ENCODE measurements around the gene SIGLEC15. TPM values are rescaled to one million over a fixed set of nuclear protein-coding genes. Genes with fewer than 3 reads are reported as not detected.
"Not testable (repeated sequence)": the region's sequence is repeated elsewhere in the genome, so short reads cannot be mapped to it uniquely, and the experiment has no call there.

The SIGLEC15 gene
- total RNA-seq, 1 experiment from 2014 or later, result not detected

GRCh38 chr18:45826084-45826483 is 609 bp downstream of the SIGLEC15 start:
- Histone ChIP-seq H3K4me2 (ENCODE audit: low read length) (no peak overlapping the region), H3K36me3 (ENCODE audit: control insufficient read depth in 1 of 2, insufficient read depth in 2 of 2, low read length in 2 of 2) (no peaks in the 10 kb centered on the region), H2AFZ (ENCODE audit: low read depth, low read length, poor library complexity, severe bottlenecking) (no peak overlapping the region), H3K4me1 (ENCODE audit: control insufficient read depth in 1 of 2, insufficient read depth in 2 of 2, low read length in 2 of 2) (peaks cover 0 to 21% of the 10 kb centered on the region in 2 experiments; a peak in 2 of 4 replicates), H3K79me2 (ENCODE audit: insufficient read depth, low read length) (no peaks in the 10 kb centered on the region), H3K27ac (ENCODE audit: low read depth, low read length) (no peak overlapping the region), H3K9me3 (ENCODE audit: control insufficient read depth in 1 of 2, insufficient read depth in 1 of 2, low read depth in 1 of 2, low read length in 2 of 2) (no peaks in the 10 kb centered on the region), H3K4me3 (replicated peaks in 1 of 2; ENCODE audit: low read depth in 1 of 2, low read length in 2 of 2) (no peak overlapping the region), H3K9ac (ENCODE audit: low read length) (no peak overlapping the region), H4K20me1 (ENCODE audit: insufficient read depth) (no peaks in the 10 kb centered on the region), H3K9me2 (ENCODE audit: insufficient read depth) (no peaks in the 10 kb centered on the region), H3K27me3 (ENCODE audit: insufficient read depth, low read length) (no peaks in the 10 kb centered on the region)
- DNase-seq (ENCODE audit: low read depth, low spot score) (no peak), ATAC-seq (no peak)
- intact Hi-C loops (cut with micrococcal nuclease), result no loop called here
- TF ChIP-seq FOSL1 (IDR thresholded peaks at IDR 0.05; ENCODE audit: low read depth), result no peak
- TF ChIP-seq, protein P1, sequence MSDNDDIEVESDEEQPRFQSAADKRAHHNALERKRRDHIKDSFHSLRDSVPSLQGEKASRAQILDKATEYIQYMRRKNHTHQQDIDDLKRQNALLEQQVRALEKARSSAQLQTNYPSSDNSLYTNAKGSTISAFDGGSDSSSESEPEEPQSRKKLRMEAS (IDR thresholded peaks at IDR 0.05), result no peak
- TF ChIP-seq JUND (IDR thresholded peaks at IDR 0.05), result no peak
- TF ChIP-seq CEBPB (IDR thresholded peaks at IDR 0.05; ENCODE audit: low read depth), result no peak
- TF ChIP-seq SRF (IDR thresholded peaks at IDR 0.05; ENCODE audit: low read depth), result no peak
- TF ChIP-seq POLR2AphosphoS5 (IDR thresholded peaks at IDR 0.05; ENCODE audit: low read depth, low read length), result no peak
- TF ChIP-seq YY1 (IDR thresholded peaks at IDR 0.05; ENCODE audit: extremely low read depth, insufficient replicate concordance, low read depth, low read length), result no peak
- TF ChIP-seq, protein P2, sequence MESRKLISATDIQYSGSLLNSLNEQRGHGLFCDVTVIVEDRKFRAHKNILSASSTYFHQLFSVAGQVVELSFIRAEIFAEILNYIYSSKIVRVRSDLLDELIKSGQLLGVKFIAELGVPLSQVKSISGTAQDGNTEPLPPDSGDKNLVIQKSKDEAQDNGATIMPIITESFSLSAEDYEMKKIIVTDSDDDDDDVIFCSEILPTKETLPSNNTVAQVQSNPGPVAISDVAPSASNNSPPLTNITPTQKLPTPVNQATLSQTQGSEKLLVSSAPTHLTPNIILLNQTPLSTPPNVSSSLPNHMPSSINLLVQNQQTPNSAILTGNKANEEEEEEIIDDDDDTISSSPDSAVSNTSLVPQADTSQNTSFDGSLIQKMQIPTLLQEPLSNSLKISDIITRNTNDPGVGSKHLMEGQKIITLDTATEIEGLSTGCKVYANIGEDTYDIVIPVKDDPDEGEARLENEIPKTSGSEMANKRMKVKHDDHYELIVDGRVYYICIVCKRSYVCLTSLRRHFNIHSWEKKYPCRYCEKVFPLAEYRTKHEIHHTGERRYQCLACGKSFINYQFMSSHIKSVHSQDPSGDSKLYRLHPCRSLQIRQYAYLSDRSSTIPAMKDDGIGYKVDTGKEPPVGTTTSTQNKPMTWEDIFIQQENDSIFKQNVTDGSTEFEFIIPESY (IDR thresholded peaks at IDR 0.05; ENCODE audit: extremely low read depth, insufficient replicate concordance, low read length), result no peak
- TF ChIP-seq REST (IDR thresholded peaks at IDR 0.05; ENCODE audit: low read depth), result no peak
- TF ChIP-seq ZFX (IDR thresholded peaks at IDR 0.05), result no peak
- TF ChIP-seq ELF1 (IDR thresholded peaks at IDR 0.05; ENCODE audit: borderline replicate concordance, low read depth), result no peak
- TF ChIP-seq EGR1 (IDR thresholded peaks at IDR 0.05; ENCODE audit: low read depth), result no peak
- no peak for TF ChIP-seq TCF7L2 (IDR thresholded peaks at IDR 0.05; ENCODE audit: borderline replicate concordance, extremely low read depth, insufficient read depth, insufficient read length)
- TF ChIP-seq RAD21 (IDR thresholded peaks at IDR 0.05; ENCODE audit: low read depth), result no peak
- TF ChIP-seq ATF3 (IDR thresholded peaks at IDR 0.05), result no peak
- no peak for TF ChIP-seq SIN3A (IDR thresholded peaks at IDR 0.05; ENCODE audit: low read depth)
- ChIA-PET CTCF (no interaction called here), POLR2A (no interaction called here), RAD21 (ENCODE audit: low non-redundant PET in 1 of 2, low total read pairs in 2 of 2, uncharacterized antibody in 2 of 2, unreplicated experiment in 2 of 2) (no interaction called here)
- no TSS peak for BruUV-seq (replicated peaks)

- RAD21 ChIA-PET (ENCODE audit: low non-redundant PET in 1 of 2, low total read pairs in 2 of 2, uncharacterized antibody in 2 of 2, unreplicated experiment in 2 of 2); DNase-seq (ENCODE audit: low read depth, low spot score); H2AFZ ChIP-seq (ENCODE audit: low read depth, low read length, poor library complexity, severe bottlenecking); H3K27ac ChIP-seq (ENCODE audit: low read depth, low read length); ATAC-seq; H3K9ac ChIP-seq (ENCODE audit: low read length); H3K9me2 ChIP-seq (ENCODE audit: insufficient read depth); H3K27me3 ChIP-seq (ENCODE audit: insufficient read depth, low read length); intact Hi-C loops (cut with micrococcal nuclease); H3K79me2 ChIP-seq (ENCODE audit: insufficient read depth, low read length); H3K36me3 ChIP-seq (ENCODE audit: control insufficient read depth in 1 of 2, insufficient read depth in 2 of 2, low read length in 2 of 2); H3K4me3 ChIP-seq (replicated peaks in 1 of 2; ENCODE audit: low read depth in 1 of 2, low read length in 2 of 2); POLR2A ChIA-PET; BruUV-seq (replicated peaks); H4K20me1 ChIP-seq (ENCODE audit: insufficient read depth); H3K4me2 ChIP-seq (ENCODE audit: low read length); H3K9me3 ChIP-seq (ENCODE audit: control insufficient read depth in 1 of 2, insufficient read depth in 1 of 2, low read depth in 1 of 2, low read length in 2 of 2); CTCF ChIA-PET: not testable (repeated sequence)
- H3K4me1 ChIP-seq (ENCODE audit: control insufficient read depth in 1 of 2, insufficient read depth in 2 of 2, low read length in 2 of 2), result peaks cover 0 to 21% of the 10 kb centered on the region in 2 experiments; a peak in 2 of 4 replicates
Observed at GRCh38 chr18:45826716-45827115, 1.2 kb downstream of the SIGLEC15 start.
